Midbrain (tissue), 1 donor: ENCODE data around the gene B3GNT3.
"Not testable (repeated sequence)": the region's sequence is repeated elsewhere in the genome, so short reads cannot be mapped to it uniquely, and the experiment has no call there.

ENCODE experiments used
- DNase-seq: peaks from one replicate; lab custom pipeline; 2025; lab: John Stamatoyannopoulos, UW

The B3GNT3 gene

GRCh38 chr19:17767559-17767958 lies 27.4 kb upstream of the B3GNT3 start:
- peak; percentile 17 for DNase-seq

- no peak for DNase-seq
These were observed 24.3 kb upstream of the B3GNT3 start for GRCh38 chr19:17770613-17771012.

GRCh38 chr19:17772172-17772571 lies 22.8 kb upstream of the B3GNT3 start:
- DNase-seq: no peak

- no peak for DNase-seq
These were observed 19.6 kb upstream of the B3GNT3 start for GRCh38 chr19:17775245-17775927.

GRCh38 chr19:17775991-17776803 lies 18.7 kb upstream of the B3GNT3 start:
- DNase-seq: no peak

GRCh38 chr19:17777840-17778239 lies 17.1 kb upstream of the B3GNT3 start:
- DNase-seq: not testable (repeated sequence)

- no peak for DNase-seq
These were observed 16.5 kb upstream of the B3GNT3 start for GRCh38 chr19:17778251-17778967.

GRCh38 chr19:17778968-17779929 lies 15.7 kb upstream of the B3GNT3 start:
- DNase-seq: peak; percentile 18

- DNase-seq: no peak
These were observed 14.2 kb upstream of the B3GNT3 start for GRCh38 chr19:17780781-17781180.

- not testable (repeated sequence) for DNase-seq
These were observed 11.2 kb upstream of the B3GNT3 start for GRCh38 chr19:17783721-17784120.

GRCh38 chr19:17784201-17785008 lies 10.5 kb upstream of the B3GNT3 start:
- peak; percentile 53 for DNase-seq

- DNase-seq: no peak
These were observed 7.5 kb upstream of the B3GNT3 start for GRCh38 chr19:17787274-17787913.

- DNase-seq: no peak
These were observed 6.3 kb upstream of the B3GNT3 start for GRCh38 chr19:17788632-17789031.

GRCh38 chr19:17790059-17790780 lies 4.7 kb upstream of the B3GNT3 start:
- DNase-seq: no peak

GRCh38 chr19:17794412-17794730 lies 567 bp upstream of the B3GNT3 start:
- no peak for DNase-seq

GRCh38 chr19:17795495-17795856 lies 538 bp downstream of the B3GNT3 start:
- no peak for DNase-seq

- no peak for DNase-seq
These were observed 1.3 kb downstream of the B3GNT3 start for GRCh38 chr19:17796013-17796837.

- no peak for DNase-seq
These were observed 2.0 kb downstream of the B3GNT3 start for GRCh38 chr19:17796838-17797423.
